MM.1S (cell line): ENCODE data around the gene SLC25A4.

Experiments used
- DNase-seq: peaks from one replicate; pipeline ENCODE4 v3.0.0-alpha.2; 2015
- H2AFZ ChIP-seq: fragments of 300-600 bp; sonication (generic); 2 replicates; pipeline ENCODE4 v1.6.0; 2016; ENCODE audit warnings: antibody characterized with exemption, low read length
- H3F3A ChIP-seq: fragments of 300-600 bp; sonication (generic); 2 replicates; pipeline ENCODE4 v1.6.1; 2016; ENCODE audit warnings: mild to moderate bottlenecking, antibody characterized with exemption, low read length, moderate library complexity, mixed read lengths; ENCODE audit not compliant: insufficient read depth
- H3K27ac ChIP-seq: fragments of 300-600 bp; sonication (generic); 2 replicates; pipeline ENCODE4 v1.5.1; 2016; ENCODE audit warnings: mild to moderate bottlenecking, low read length
- H3K27me3 ChIP-seq: fragments of 300-600 bp; sonication (generic); replicated peaks from 2 replicates; pipeline ENCODE4 v1.6.0; 2016; ENCODE audit warnings: low read length; ENCODE audit not compliant: insufficient read depth
- H3K36me3 ChIP-seq: fragments of 300-600 bp; sonication (generic); replicated peaks from 2 replicates; pipeline ENCODE4 v1.6.1; 2016; ENCODE audit warnings: mild to moderate bottlenecking, low read length, mixed read lengths; ENCODE audit not compliant: insufficient read depth
- H3K4me1 ChIP-seq: fragments of 300-600 bp; sonication (generic); 2 replicates; pipeline ENCODE4 v1.6.1; 2016; ENCODE audit warnings: low read length, mixed read lengths
- H3K4me2 ChIP-seq: fragments of 300-600 bp; sonication (generic); 2 replicates; pipeline ENCODE4 v1.6.0; 2016; ENCODE audit warnings: low read depth, low read length
- H3K4me3 ChIP-seq: fragments of 300-600 bp; sonication (generic); 2 replicates; pipeline ENCODE4 v1.5.1; 2016; ENCODE audit warnings: low read length, mixed read lengths
- H3K79me2 ChIP-seq: fragments of 300-600 bp; sonication (generic); 2 replicates; pipeline ENCODE4 v1.6.1; 2016; ENCODE audit warnings: mixed run types, low read length, mixed read lengths
- H3K9ac ChIP-seq: fragments of 300-600 bp; sonication (generic); 2 replicates; pipeline ENCODE4 v1.6.1; 2016; ENCODE audit warnings: low read length, mixed read lengths
- H3K9me2 ChIP-seq: fragments of 300-600 bp; sonication (generic); replicated peaks from 2 replicates; pipeline ENCODE4 v1.6.1; 2016; ENCODE audit warnings: mild to moderate bottlenecking, low read length, mixed read lengths; ENCODE audit not compliant: insufficient read depth
- H3K9me3 ChIP-seq: fragments of 300-600 bp; sonication (generic); replicated peaks from 2 replicates; pipeline ENCODE4 v1.6.1; 2016; ENCODE audit warnings: mild to moderate bottlenecking, low read length, mixed read lengths; ENCODE audit not compliant: insufficient read depth
- H4K20me1 ChIP-seq: fragments of 300-600 bp; sonication (generic); 2 replicates; pipeline ENCODE4 v1.6.1; 2016; ENCODE audit warnings: mild to moderate bottlenecking, low read length, moderate library complexity, mixed read lengths; ENCODE audit not compliant: insufficient read depth
- EZH2 ChIP-seq: fragments of 300-600 bp; sonication (generic); optimal IDR thresholded peaks from 2 replicates; pipeline ENCODE3; 2017; ENCODE audit warnings: low read depth, mild to moderate bottlenecking, antibody characterized with exemption, low read length, mixed read lengths
- EZH2phosphoT487 ChIP-seq: fragments of 300-600 bp; sonication (generic); IDR thresholded peaks from 2 replicates; pipeline ENCODE4 v1.6.1; 2018; ENCODE audit warnings: antibody characterized with exemption, low read length
- TF ChIP-seq, protein P1 (sequence below): fragments of 300-600 bp; sonication (generic); IDR thresholded peaks from 2 replicates; pipeline ENCODE4 v1.5.1; 2016; ENCODE audit warnings: antibody characterized with exemption, low read length, mixed read lengths

Gene SLC25A4

DNA sequence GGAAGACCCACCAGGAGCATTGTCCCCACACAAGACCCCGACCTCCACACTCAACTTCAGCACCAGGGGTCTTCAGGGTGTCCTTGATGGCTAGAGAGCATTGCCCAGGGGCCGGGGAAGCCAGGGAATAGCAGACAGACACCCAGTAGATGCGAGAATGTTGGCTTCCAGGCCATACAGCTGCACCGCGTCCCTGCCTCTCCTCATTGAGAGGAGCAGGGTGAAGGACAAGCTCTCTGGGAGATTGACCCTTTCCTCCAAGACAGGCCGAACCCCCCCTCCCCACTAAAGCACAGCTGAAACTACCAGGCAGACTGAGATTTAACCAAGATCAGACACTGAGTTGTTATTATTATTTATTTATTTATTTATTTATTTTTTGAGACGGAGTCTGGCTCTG lies 42.6 kb upstream of the SLC25A4 start:
- no peaks in the 10 kb centered on the region for H3K9me3 ChIP-seq
- no peaks in the 10 kb centered on the region for H4K20me1 ChIP-seq
- no peaks in the 10 kb centered on the region for H3K36me3 ChIP-seq
- TF ChIP-seq EZH2phosphoT487 (no peak), EZH2 (no peak)
- TF ChIP-seq, protein P1, sequence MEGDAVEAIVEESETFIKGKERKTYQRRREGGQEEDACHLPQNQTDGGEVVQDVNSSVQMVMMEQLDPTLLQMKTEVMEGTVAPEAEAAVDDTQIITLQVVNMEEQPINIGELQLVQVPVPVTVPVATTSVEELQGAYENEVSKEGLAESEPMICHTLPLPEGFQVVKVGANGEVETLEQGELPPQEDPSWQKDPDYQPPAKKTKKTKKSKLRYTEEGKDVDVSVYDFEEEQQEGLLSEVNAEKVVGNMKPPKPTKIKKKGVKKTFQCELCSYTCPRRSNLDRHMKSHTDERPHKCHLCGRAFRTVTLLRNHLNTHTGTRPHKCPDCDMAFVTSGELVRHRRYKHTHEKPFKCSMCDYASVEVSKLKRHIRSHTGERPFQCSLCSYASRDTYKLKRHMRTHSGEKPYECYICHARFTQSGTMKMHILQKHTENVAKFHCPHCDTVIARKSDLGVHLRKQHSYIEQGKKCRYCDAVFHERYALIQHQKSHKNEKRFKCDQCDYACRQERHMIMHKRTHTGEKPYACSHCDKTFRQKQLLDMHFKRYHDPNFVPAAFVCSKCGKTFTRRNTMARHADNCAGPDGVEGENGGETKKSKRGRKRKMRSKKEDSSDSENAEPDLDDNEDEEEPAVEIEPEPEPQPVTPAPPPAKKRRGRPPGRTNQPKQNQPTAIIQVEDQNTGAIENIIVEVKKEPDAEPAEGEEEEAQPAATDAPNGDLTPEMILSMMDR, result no peak
- H3K4me1 ChIP-seq, result no peaks in the 10 kb centered on the region
- H3K4me3 ChIP-seq, result no peak overlapping the region
- H3K27ac ChIP-seq, result no peak overlapping the region
- no peak for DNase-seq
- no peak overlapping the region for H3K4me2 ChIP-seq
- no peaks in the 10 kb centered on the region for H3K27me3 ChIP-seq
- H3F3A ChIP-seq, result no peaks in the 10 kb centered on the region
- H2AFZ ChIP-seq, result no peak overlapping the region
- H3K9me2 ChIP-seq, result no peaks in the 10 kb centered on the region
- H3K9ac ChIP-seq, result no peak overlapping the region
- no peaks in the 10 kb centered on the region for H3K79me2 ChIP-seq

DNA sequence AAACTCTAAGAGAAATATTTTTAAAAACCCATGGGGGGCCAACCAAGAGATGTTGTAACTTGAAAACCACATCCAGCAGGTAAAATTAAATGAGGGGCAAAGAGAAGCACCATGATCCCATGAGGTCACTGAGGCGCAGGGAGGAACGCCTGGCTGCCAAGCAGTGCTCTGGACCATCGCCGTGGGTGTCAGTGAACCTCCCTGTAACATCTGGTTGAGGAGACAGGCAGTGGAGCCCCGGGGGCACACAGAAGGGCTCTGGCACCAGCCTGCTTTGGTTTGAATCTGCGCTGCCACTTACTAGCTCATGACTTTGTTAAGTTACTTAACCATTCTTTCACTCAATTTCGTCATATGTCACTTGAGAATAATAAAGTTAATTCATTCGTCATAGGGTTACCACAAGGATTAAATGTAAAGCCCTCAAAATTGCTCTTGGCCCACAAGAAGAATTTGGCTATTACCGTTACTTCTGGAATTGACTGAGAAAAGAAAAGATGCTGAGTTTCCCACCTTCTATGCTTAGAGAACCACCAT lies 41.6 kb upstream of the SLC25A4 start:
- no peaks in the 10 kb centered on the region for H3K79me2 ChIP-seq
- no peak overlapping the region for H2AFZ ChIP-seq
- H3K27me3 ChIP-seq, result no peaks in the 10 kb centered on the region
- H3K9me2 ChIP-seq, result no peaks in the 10 kb centered on the region
- no peaks in the 10 kb centered on the region for H3K9me3 ChIP-seq
- TF ChIP-seq EZH2phosphoT487 (no peak), EZH2 (no peak)
- TF ChIP-seq, protein P1, result no peak
- no peak overlapping the region for H3K27ac ChIP-seq
- H3F3A ChIP-seq, result no peaks in the 10 kb centered on the region
- no peak for DNase-seq
- no peak overlapping the region for H3K4me2 ChIP-seq
- no peaks in the 10 kb centered on the region for H4K20me1 ChIP-seq
- H3K36me3 ChIP-seq, result no peaks in the 10 kb centered on the region
- no peaks in the 10 kb centered on the region for H3K4me1 ChIP-seq
- no peak overlapping the region for H3K4me3 ChIP-seq
- no peak overlapping the region for H3K9ac ChIP-seq

DNA sequence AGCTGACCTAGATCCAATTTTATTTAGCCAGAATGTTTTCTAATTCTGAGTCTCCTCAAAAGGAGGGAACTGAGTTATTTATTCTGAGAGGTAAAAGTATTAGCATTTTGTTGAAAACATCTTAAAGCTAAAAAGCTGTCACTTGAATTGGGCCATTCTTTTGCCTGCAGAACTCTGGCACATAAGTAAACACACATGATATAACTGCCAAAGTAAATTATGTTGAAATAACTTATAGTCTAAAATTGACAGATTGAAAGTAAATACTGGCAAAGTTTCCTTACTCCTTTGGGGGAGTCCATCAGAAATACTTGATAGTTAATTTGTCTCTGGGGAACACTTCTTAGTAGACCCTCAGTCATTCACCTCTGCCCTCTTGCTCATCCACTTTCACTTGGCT lies 38.3 kb upstream of the SLC25A4 start:
- H3K9me2 ChIP-seq, result no peaks in the 10 kb centered on the region
- H3K4me2 ChIP-seq, result no peak overlapping the region

More for the DNA sequence above, 38.3 kb upstream of the SLC25A4 start:
- DNase-seq, result no peak
- Histone ChIP-seq H3K27ac (no peak overlapping the region), H2AFZ (no peak overlapping the region), H3K27me3 (no peaks in the 10 kb centered on the region), H4K20me1 (no peaks in the 10 kb centered on the region), H3K4me1 (no peaks in the 10 kb centered on the region), H3K36me3 (no peaks in the 10 kb centered on the region), H3F3A (no peaks in the 10 kb centered on the region), H3K9me3 (no peaks in the 10 kb centered on the region), H3K79me2 (no peaks in the 10 kb centered on the region), H3K4me3 (no peak overlapping the region), H3K9ac (no peak overlapping the region)
- TF ChIP-seq, protein P1, result no peak
- TF ChIP-seq EZH2, result no peak
- no peak for TF ChIP-seq EZH2phosphoT487
